HK-2 (cell line): ENCODE results near the gene SEPTIN14.
"Not testable (repeated sequence)": the region's sequence is repeated elsewhere in the genome, so short reads cannot be mapped to it uniquely, and the experiment has no call there.

Source experiments
- DNase-seq: peaks from one replicate; pipeline ENCODE4 v3.0.0-alpha.2; 2018; ENCODE audit not compliant: unreplicated experiment

Gene SEPTIN14

DNA sequence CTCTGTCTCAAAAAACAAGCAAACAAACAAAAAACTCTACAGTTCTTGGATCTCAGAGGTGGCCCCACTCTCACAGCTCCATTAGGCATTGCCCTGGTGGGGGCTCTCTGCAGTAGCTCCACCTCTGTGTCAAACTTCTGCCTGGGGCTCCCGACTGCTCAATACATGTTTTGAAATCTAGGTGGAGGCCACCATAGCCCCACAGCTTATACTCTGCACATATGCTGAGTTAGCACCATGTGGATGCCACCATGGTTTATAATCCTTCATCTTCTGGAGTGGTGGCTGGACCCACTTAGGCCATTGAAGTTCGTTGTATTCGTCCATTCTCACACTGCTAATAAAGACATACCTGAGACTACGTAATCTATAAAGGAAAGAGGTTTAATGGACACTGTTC, 78.4 kb downstream of the SEPTIN14 start:
- DNase-seq, result no peak

DNA sequence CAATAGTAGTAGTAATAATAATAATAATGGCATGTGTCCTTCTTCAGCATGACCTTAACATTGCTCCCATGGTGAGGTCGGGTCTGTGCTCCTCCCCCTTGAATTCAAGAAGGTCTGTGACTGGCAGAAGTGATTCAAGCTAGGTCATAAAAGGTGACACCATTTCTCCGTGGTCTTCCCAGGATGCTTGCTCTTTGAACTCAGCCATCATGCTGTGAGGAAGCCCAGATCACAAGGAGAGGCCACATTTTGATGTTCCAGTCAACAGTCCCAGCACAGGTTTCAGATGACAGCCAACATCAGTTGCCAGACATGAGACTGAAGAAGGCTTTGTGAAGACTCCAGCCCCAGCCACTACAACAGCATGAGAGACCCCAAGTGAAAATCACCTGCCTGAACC, 83.9 kb downstream of the SEPTIN14 start:
- no peak for DNase-seq

DNA sequence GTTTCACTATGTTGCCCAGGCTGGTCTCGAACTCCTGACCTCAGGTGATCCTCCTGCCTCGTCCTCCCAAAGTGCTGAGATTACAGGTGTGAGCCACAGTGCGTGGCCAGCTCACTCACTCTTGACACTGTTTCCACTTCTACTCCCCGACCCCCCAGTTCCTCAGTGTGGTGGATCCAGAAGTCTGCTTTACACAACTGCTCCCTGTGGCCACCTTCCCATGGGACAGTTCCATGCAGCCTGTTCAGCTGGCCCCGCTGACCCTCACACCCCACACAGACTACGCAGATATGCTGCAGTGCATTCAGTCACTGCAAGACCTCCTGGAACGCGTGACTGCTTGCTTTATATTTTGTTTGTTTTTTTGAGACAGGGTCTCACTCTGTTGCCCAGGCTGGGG, 86.4 kb downstream of the SEPTIN14 start:
- DNase-seq, result no peak

DNA sequence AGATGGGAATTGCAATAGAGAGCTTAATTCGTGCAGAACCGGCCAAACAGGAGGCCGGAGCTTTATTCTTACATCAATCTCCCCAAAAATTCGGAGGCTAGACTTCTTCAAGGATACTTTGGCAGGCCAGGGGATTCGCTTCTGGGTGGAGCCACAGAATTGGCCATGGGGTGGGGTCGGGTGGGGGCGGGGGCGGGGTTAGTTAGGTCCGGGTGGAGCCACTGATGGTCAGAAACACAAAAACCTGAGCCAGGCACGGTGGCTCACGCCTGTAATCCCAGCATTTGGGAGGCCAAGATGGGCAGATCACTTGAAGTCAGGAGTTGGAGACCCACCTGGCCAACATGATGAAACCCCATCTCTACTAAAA, 87.5 kb downstream of the SEPTIN14 start:
- no peak for DNase-seq

DNA sequence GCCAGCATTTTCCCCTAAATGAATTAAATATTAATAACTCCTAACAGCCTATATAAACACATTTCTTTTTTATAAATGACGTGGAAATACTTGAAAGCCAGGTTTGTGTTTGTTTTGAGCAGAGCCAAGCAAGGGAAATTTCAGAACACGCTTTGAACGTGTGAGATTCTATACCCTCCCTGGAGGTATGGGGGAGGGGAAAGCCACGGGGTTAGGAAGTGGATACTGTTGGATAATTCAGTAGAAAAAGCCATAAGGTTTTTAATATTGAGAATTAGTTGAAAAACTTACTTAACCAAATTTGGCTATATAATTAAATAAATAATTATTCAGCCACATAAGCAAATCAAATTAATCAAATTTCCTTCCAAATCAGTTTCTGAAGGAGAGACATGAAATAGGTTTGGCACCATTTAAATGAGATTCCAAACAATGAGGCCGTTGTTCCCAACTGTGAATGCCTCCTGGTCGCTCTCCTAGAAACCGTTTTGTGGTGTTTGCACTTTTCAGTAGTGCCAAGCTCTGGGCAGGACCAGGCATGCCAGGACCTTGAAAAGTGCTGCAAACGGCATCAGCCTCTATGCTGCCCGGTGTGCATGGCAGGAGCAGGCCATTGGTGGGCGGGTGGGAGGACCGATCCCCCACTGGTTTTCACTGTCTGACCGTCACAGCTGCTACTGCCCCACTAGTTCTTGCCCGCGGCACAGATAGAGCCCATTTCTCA, 88.1 kb downstream of the SEPTIN14 start:
- no peak for DNase-seq

DNA sequence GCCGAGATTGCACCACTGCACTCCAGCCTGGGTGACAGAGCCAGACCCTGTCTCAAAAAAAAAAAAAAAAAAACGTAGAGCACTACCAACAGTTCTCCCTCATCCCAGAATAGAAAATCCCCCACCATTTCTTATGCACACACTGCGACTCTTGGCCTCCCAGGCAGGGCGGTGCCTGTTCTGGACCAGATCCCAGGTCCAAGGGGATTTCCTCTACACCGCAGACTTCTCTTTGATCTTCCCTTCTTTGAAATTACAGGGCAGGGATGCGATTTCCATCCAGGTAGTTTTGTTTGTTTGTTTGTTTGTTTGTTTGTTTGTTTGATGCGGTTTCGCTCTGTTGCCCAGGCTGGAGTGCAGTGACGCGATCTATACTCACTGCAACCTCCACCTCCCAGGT, 91.8 kb downstream of the SEPTIN14 start:
- no peak for DNase-seq

DNA sequence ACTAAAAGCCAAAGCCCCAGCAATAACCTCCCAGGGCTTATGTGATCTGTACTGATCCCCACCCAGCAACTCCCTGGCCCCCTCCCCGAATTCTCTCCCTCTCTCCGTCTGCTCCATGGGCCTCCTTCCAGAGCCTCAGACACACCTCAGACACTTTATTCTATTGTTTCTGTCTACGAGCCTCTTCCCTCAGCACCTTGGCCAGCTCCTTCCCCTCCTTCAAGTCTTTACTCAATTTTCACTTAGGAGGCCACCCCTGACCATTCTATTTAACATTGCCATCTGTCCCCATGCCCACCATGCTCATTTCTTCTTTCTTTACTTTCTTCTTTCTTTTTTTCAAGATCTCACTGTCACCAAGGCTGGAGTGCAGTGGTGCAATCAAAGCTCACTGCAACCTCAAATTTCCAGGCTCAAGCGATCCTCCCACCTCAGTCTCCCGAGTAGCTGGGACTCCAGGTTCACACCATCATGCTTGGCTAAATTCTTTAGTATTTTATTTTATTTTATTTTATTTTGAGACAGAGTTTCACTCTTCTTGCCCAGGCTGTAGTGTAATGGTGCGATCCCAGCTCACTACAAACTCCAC, 109.2 kb downstream of the SEPTIN14 start:
- DNase-seq, result not testable (repeated sequence)

DNA sequence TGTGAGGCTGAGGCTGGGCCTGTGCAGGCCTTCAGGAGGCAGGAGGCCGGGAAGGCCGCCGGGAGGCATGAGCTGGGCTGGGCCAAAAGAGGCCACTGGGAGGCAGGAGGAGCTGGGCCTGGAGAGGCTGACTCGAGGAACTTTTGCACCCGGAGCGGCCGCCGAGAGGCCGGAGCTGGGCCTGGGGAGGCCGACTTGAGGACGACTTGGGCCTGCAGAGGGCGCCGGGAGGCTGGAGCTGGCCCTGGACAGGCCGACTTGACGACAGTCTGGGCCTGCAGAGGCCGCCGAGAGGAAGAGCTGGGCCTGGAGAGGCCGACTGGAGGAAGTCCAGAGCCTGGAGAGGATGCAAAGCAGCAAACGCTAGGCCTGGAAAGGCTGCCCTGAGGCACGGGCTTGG, 117.8 kb downstream of the SEPTIN14 start:
- DNase-seq, result not testable (repeated sequence)
